Measurements from ENCODE around the gene HNF1A. TPM values are rescaled to one million over a fixed set of nuclear protein-coding genes. Genes with fewer than 3 reads are reported as not detected.

The HNF1A gene
- total and polyA plus RNA-seq, 9 of the 15 experiments (the other 6 are each of a cell fraction or from before 2014, with no cell fraction given), result not detected

GRCh38 chr12:121030576-121031212, 52.4 kb downstream of the HNF1A start:
- no peak for ATAC-seq
- Histone ChIP-seq H3K9me1 (ENCODE audit: control insufficient read depth, insufficient read depth, low read length) (no peaks in the 10 kb centered on the region), H2AFZ (ENCODE audit: low read depth, low read length) (no peak overlapping the region), H3K79me2 (ENCODE audit: control insufficient read depth, insufficient read depth, low read length) (no peaks in the 10 kb centered on the region), H3K36me3 (ENCODE audit: control insufficient read depth, insufficient read depth, low read length) (no peaks in the 10 kb centered on the region), H3K4me3 (no peak overlapping the region), H3K27ac (ENCODE audit: extremely low read depth, low read depth, low read length) (no peak overlapping the region), H3K4me2 (ENCODE audit: insufficient read depth, low read length) (no peak overlapping the region), H4K20me1 (replicated peaks; ENCODE audit: control insufficient read depth, insufficient read depth, low read length) (no peaks in the 10 kb centered on the region), H3K9me3 (replicated peaks; ENCODE audit: control insufficient read depth, insufficient read depth, low read depth, low read length) (no peaks in the 10 kb centered on the region), H3K4me1 (replicated peaks in 1 of 2; ENCODE audit: control insufficient read depth in 2 of 2, insufficient read depth in 2 of 2, low read length in 2 of 2) (peaks cover 4 to 10% of the 10 kb centered on the region in 2 experiments; a peak in 4 of 5 replicates), H3K9ac (ENCODE audit: insufficient read depth in 1 of 2, low read depth in 2 of 2, low read length in 2 of 2) (no peak overlapping the region), H3K27me3 (ENCODE audit: control insufficient read depth in 2 of 2, insufficient read depth in 2 of 2, low read length in 2 of 2) (peaks cover 26 to 45% of the 10 kb centered on the region in 2 experiments)
- no peak for FAIRE-seq
- in situ Hi-C loops (cut with MboI) (no loop called here), intact Hi-C loops (cut with micrococcal nuclease) (no loop called here)
- no TSS peak for BruUV-seq (replicated peaks)
- POLR2A ChIA-PET, result interaction anchor here (0.6 kb wide), 1 partner anchor 32 kb away, joined by 5 read pairs; no protein-coding TSS in a partner anchor
- 14% methylated on average over 10 of the region's 10 CpGs for WGBS (ENCODE audit: insufficient coverage, low coverage, missing lambda C conversion rate)
- TF ChIP-seq ZBTB1 (CRISPR knock-in tag; IDR thresholded peaks at IDR 0.05; ENCODE audit: borderline replicate concordance, low read depth), result no peak
- TF ChIP-seq ZHX1 (conservative IDR thresholded peaks at IDR 0.05; ENCODE audit: low read length), result no peak
- no peak for TF ChIP-seq NFE2 (IDR thresholded peaks at IDR 0.05; ENCODE audit: low read depth)
- no peak for TF ChIP-seq ZNF146 (CRISPR knock-in tag; IDR thresholded peaks at IDR 0.05; ENCODE audit: unreplicated experiment)
- TF ChIP-seq TAF7 (tag; IDR thresholded peaks at IDR 0.05), result no peak
- no peak for TF ChIP-seq NR2C2 (CRISPR knock-in tag; IDR thresholded peaks at IDR 0.05)
- no peak for TF ChIP-seq NR2C2 (tag; IDR thresholded peaks at IDR 0.05)
- TF ChIP-seq EHMT2 (IDR thresholded peaks at IDR 0.05), result no peak
- no peak for TF ChIP-seq CREBBP (IDR thresholded peaks at IDR 0.05; ENCODE audit: low read depth, low read length)
- no peak for DNase-seq (ENCODE audit: extremely low read depth in 1 of 4, low spot score in 3 of 4)
- CTCF ChIA-PET (ENCODE audit: low intra/inter-chr PET ratio), result interaction anchor here (1.2 kb wide), 1 partner anchor 17 kb away, joined by 3 read pairs; no protein-coding TSS in a partner anchor

Data from K562 (cell line).